ENCODE data around the gene GID8. TPM values are rescaled to one million over a fixed set of nuclear protein-coding genes. Genes with fewer than 3 reads are reported as not detected.

GID8 gene
- total and polyA plus RNA-seq, 2 experiments from 2014 or later: 17.6 to 31.0 TPM

- Histone ChIP-seq H4K20me1 (ENCODE audit: insufficient read depth) (no peaks in the 10 kb centered on the region), H3K79me2 (ENCODE audit: insufficient read depth) (peaks cover 64% of the 10 kb centered on the region), H3K4me2 (ENCODE audit: unreplicated experiment) (peak overlapping the region; percentile 24), H3K9ac (peak overlapping the region; percentile 93), H2AFZ (peak overlapping the region; percentile 61), H3K9me2 (ENCODE audit: insufficient read depth) (no peaks in the 10 kb centered on the region), H3K4me3 (peak overlapping the region; percentile 73), H3F3A (ENCODE audit: insufficient read depth) (0 out of 2 replicates have a peak, but pooled peaks cover 4% of the 10 kb centered on the region), H3K27ac (peak overlapping the region; percentile 93), H3K36me3 (ENCODE audit: low read depth) (peaks cover 2% of the 10 kb centered on the region; the same call in 1 of the 2 replicates), H3K27me3 (replicated peaks; ENCODE audit: insufficient read depth) (no peaks in the 10 kb centered on the region), H3K4me1 (ENCODE audit: insufficient read depth) (peaks cover 7% of the 10 kb centered on the region; the same call in 1 of the 2 replicates), H3K9me3 (ENCODE audit: low read depth) (no peaks in the 10 kb centered on the region)
- DNase-seq: no peak
- in situ Hi-C loops (cut with MboI): no loop called here
- no peak for TF ChIP-seq EZH2 (IDR thresholded peaks at IDR 0.05; ENCODE audit: insufficient read depth, poor library complexity, severe bottlenecking)
- WGBS, 2 experiments (ENCODE audit: low coverage in 1 of 2, low lambda C conversion rate in 2 of 2, missing lambda C conversion rate in 2 of 2): 82 to 84% methylated on average over 7 to 8 of the region's 8 CpGs
Observed at GRCh38 chr20:62951896-62952372, 14.0 kb downstream of the GID8 start.

- H3K9ac ChIP-seq: peak within 1 kb of the TSS; percentile 93
- 15 to 40% methylated on average over 27 to 28 of the region's 37 CpGs for WGBS, 2 experiments (ENCODE audit: low coverage in 1 of 2, low lambda C conversion rate in 2 of 2, missing lambda C conversion rate in 2 of 2)
- TF ChIP-seq EZH2 (IDR thresholded peaks at IDR 0.05; ENCODE audit: insufficient read depth, poor library complexity, severe bottlenecking): no peak
- TF ChIP-seq EZH2phosphoT487 (IDR thresholded peaks at IDR 0.05; ENCODE audit: insufficient read depth, low read depth): no peak
- no peaks in the 10 kb centered on the region for H3K27me3 ChIP-seq (replicated peaks; ENCODE audit: insufficient read depth)
- H3K9me2 ChIP-seq (ENCODE audit: insufficient read depth): no peaks in the 10 kb centered on the region
- peaks cover 59% of the 10 kb centered on the region for H3K79me2 ChIP-seq (ENCODE audit: insufficient read depth)
- H3K9me3 ChIP-seq (ENCODE audit: low read depth): no peaks in the 10 kb centered on the region
- H3F3A ChIP-seq (ENCODE audit: insufficient read depth): 0 out of 2 replicates have a peak, but pooled peaks cover 4% of the 10 kb centered on the region
- no peaks in the 10 kb centered on the region for H4K20me1 ChIP-seq (ENCODE audit: insufficient read depth)
- H3K4me3 ChIP-seq: peak within 1 kb of the TSS; percentile 73
- peak within 1 kb of the TSS; percentile 82 for H3K4me2 ChIP-seq (ENCODE audit: unreplicated experiment)
- in situ Hi-C loops (cut with MboI): no loop called here
- peak within 1 kb of the TSS; percentile 93 for H3K27ac ChIP-seq
- H3K4me1 ChIP-seq (ENCODE audit: insufficient read depth): peaks cover 7% of the 10 kb centered on the region; the same call in 1 of the 2 replicates
- DNase-seq: peak; percentile 82
- peak within 1 kb of the TSS; percentile 76 for H2AFZ ChIP-seq
- no peaks in the 10 kb centered on the region; the same call in 1 of the 2 replicates for H3K36me3 ChIP-seq (ENCODE audit: low read depth)
Observed at GRCh38 chr20:62952373-62952967, 14.5 kb downstream of the GID8 start, which contains the start of gene SLC17A9. TSS of gene SLC17A9 (plus strand) at chr20:62952709. CDS start at chr20:62952831, 122 bp downstream.

GRCh38 chr20:62952968-62953838 lies 15.3 kb downstream of the GID8 start:
- Histone ChIP-seq H3K9me2 (ENCODE audit: insufficient read depth) (no peaks in the 10 kb centered on the region), H3K9me3 (ENCODE audit: low read depth) (no peaks in the 10 kb centered on the region), H2AFZ (peak overlapping the region; percentile 76), H3K27ac (peak overlapping the region; percentile 93), H4K20me1 (ENCODE audit: insufficient read depth) (no peaks in the 10 kb centered on the region), H3K36me3 (ENCODE audit: low read depth) (no peaks in the 10 kb centered on the region; the same call in 1 of the 2 replicates), H3K4me3 (peak overlapping the region; percentile 73), H3K4me1 (ENCODE audit: insufficient read depth) (peaks cover 7% of the 10 kb centered on the region; the same call in 1 of the 2 replicates), H3F3A (ENCODE audit: insufficient read depth) (0 out of 2 replicates have a peak, but pooled peaks cover 2% of the 10 kb centered on the region), H3K27me3 (replicated peaks; ENCODE audit: insufficient read depth) (no peaks in the 10 kb centered on the region), H3K79me2 (ENCODE audit: insufficient read depth) (peaks cover 52% of the 10 kb centered on the region), H3K4me2 (ENCODE audit: unreplicated experiment) (peak overlapping the region; percentile 82), H3K9ac (peak overlapping the region; percentile 93)
- TF ChIP-seq EZH2 (IDR thresholded peaks at IDR 0.05; ENCODE audit: insufficient read depth, poor library complexity, severe bottlenecking) (no peak), EZH2phosphoT487 (IDR thresholded peaks at IDR 0.05; ENCODE audit: insufficient read depth, low read depth) (no peak)
- in situ Hi-C loops (cut with MboI): no loop called here
- WGBS, 2 experiments (ENCODE audit: low coverage in 1 of 2, low lambda C conversion rate in 2 of 2, missing lambda C conversion rate in 2 of 2): 31 to 36% methylated on average over 11 to 17 of the region's 19 CpGs
- peak; percentile 60 for DNase-seq

All from GM23248 (cell line).